Measurements from ENCODE around the gene IL31RA.

DNA sequence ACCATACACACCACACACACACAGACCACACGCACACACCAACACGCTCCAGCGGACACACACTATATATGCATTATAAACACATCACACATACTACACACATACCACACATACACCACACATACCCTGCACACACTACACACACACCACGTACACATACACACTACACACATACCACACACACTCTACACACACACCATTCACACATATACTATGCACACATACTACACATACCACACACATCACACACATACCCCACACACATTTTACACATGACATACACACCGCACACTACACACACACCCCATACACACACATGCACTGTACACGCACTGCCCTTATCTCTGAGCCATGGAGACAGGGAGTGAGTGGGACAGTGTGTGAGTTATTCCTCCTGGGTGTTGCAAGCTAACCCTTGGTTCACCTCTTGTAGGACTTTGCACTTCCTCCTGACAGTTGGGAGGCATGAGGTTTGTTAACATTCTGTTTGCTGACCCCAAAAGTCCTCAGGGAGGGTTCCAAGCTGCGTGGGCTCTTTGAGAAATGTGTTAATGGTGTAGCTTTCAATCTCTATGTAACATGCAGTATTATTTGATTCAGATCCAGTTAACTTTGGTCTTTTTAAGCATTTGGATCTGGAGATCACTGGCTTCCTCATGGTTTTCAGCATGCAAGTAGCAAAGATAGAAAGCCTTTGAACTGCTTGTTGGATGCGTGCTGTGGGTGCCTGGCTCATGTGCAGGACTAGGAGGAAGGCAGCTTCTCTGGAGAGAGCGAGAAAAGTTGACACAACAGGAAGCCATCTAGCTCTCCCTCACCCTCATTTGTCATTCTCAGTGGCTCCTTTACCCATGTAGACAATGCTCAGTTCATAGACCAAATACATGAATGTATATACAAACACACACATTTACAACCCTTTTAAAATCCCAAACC lies 13.7 kb downstream of the IL31RA start:
- TF ChIP-seq, protein P1, sequence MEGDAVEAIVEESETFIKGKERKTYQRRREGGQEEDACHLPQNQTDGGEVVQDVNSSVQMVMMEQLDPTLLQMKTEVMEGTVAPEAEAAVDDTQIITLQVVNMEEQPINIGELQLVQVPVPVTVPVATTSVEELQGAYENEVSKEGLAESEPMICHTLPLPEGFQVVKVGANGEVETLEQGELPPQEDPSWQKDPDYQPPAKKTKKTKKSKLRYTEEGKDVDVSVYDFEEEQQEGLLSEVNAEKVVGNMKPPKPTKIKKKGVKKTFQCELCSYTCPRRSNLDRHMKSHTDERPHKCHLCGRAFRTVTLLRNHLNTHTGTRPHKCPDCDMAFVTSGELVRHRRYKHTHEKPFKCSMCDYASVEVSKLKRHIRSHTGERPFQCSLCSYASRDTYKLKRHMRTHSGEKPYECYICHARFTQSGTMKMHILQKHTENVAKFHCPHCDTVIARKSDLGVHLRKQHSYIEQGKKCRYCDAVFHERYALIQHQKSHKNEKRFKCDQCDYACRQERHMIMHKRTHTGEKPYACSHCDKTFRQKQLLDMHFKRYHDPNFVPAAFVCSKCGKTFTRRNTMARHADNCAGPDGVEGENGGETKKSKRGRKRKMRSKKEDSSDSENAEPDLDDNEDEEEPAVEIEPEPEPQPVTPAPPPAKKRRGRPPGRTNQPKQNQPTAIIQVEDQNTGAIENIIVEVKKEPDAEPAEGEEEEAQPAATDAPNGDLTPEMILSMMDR (IDR thresholded peaks at IDR 0.05): no peak
- TF ChIP-seq POLR2A (IDR thresholded peaks at IDR 0.05; ENCODE audit: low read depth): no peak
